Activated B cell treated with CpG ODN at 0.5 μM for 24 hours (primary cell): Measurements from ENCODE around the gene RPS6KA2. TPM values are rescaled to one million over a fixed set of nuclear protein-coding genes. Genes with fewer than 3 reads are reported as not detected.

Source experiments
- ATAC-seq: fragments of 200-7000 bp; cut with Tn5 transposase; one replicate; pipeline ENCODE4 v1.10.0; 2021; ENCODE audit warnings: low read depth, mild to moderate bottlenecking, moderate library complexity
- CTCF ChIA-PET: fragments of 350-600 bp; sonication (Branson Sonifier 250); formaldehyde crosslinking; loops from one replicate; lab custom pipeline; 2021; ENCODE audit warnings: antibody characterized with exemption; lab: Charles Lee
- POLR2A ChIA-PET: fragments of 350-600 bp; sonication (Branson Sonifier 250); formaldehyde crosslinking; loops from one replicate; lab custom pipeline; 2021; ENCODE audit warnings: antibody characterized with exemption; lab: Charles Lee
- DNase-seq: peaks from one replicate; pipeline ENCODE4 v3.0.0; 2022
- H3K27ac Mint-ChIP-seq: one replicate; pipeline ENCODE4 v1.8.0; 2020; ENCODE audit warnings: mixed read lengths
- H3K27me3 Mint-ChIP-seq: one replicate; pipeline ENCODE4 v1.8.0; 2021; ENCODE audit warnings: mixed read lengths
- H3K36me3 Mint-ChIP-seq: one replicate; pipeline ENCODE4 v1.8.0; 2021; ENCODE audit warnings: low read depth, mixed read lengths
- H3K4me1 Mint-ChIP-seq: one replicate; pipeline ENCODE4 v1.8.0; 2021; ENCODE audit warnings: mixed read lengths
- H3K4me3 Mint-ChIP-seq: one replicate; pipeline ENCODE4 v1.8.0; 2020; ENCODE audit warnings: mild to moderate bottlenecking, mixed read lengths
- H3K9me3 Mint-ChIP-seq: one replicate; pipeline ENCODE4 v1.8.0; 2020; ENCODE audit warnings: mixed read lengths
- CTCF ChIP-seq: fragments of 200-600 bp; IDR thresholded peaks from one replicate; pipeline ENCODE4 v1.8.0; 2022; ENCODE audit warnings: antibody characterized with exemption, mild to moderate bottlenecking
- intact Hi-C: fragments of 100-400 bp; cut with micrococcal nuclease; formaldehyde crosslinking; loops from one replicate; pipeline ENCODE4 v1.15.1; 2024
- total RNA-seq: library from RNA; stranded (reverse); gene quantifications from 2 replicates; pipeline ENCODE4 v1.2.3, GENCODE V29; 2022

The RPS6KA2 gene
- total RNA-seq, 1 donor from 2014 or later: 14.4 TPM

- no peak for ATAC-seq
- intact Hi-C loops: no loop called here
- CTCF ChIA-PET: interaction anchor here (0.9 kb wide), 1 partner anchor 38 kb away, joined by 3 read pairs; no protein-coding TSS in a partner anchor
Measured at GRCh38 chr6:166438211-166438861, 188.7 kb downstream of the RPS6KA2 start.

GRCh38 chr6:166437661-166438060 lies 189.4 kb downstream of the RPS6KA2 start:
- ATAC-seq: no peak
- Mint-ChIP-seq H3K9me3 (no peaks in the 10 kb centered on the region), H3K27ac (no peak overlapping the region), H3K36me3 (no peaks in the 10 kb centered on the region), H3K27me3 (peaks cover 32% of the 10 kb centered on the region), H3K4me3 (no peak overlapping the region), H3K4me1 (no peaks in the 10 kb centered on the region)
- POLR2A ChIA-PET: no interaction called here
- TF ChIP-seq CTCF: no peak
- intact Hi-C loops: no loop called here
- CTCF ChIA-PET: no interaction called here
- DNase-seq: no peak

More at GRCh38 chr6:166438211-166438861, 188.7 kb downstream of the RPS6KA2 start:
- no peaks in the 10 kb centered on the region for H3K4me1 Mint-ChIP-seq
- POLR2A ChIA-PET: no interaction called here
- H3K9me3 Mint-ChIP-seq: no peaks in the 10 kb centered on the region
- DNase-seq: no peak
- H3K27ac Mint-ChIP-seq: no peak overlapping the region
- H3K36me3 Mint-ChIP-seq: no peaks in the 10 kb centered on the region
- no peak overlapping the region for H3K4me3 Mint-ChIP-seq
- TF ChIP-seq CTCF: no peak
- peaks cover 32% of the 10 kb centered on the region for H3K27me3 Mint-ChIP-seq

- H3K36me3 Mint-ChIP-seq: peaks cover 5% of the 10 kb centered on the region
- TF ChIP-seq CTCF: no peak
- no peak overlapping the region for H3K27ac Mint-ChIP-seq
- POLR2A ChIA-PET: no interaction called here
- H3K4me1 Mint-ChIP-seq: no peaks in the 10 kb centered on the region
- peaks cover 30% of the 10 kb centered on the region for H3K27me3 Mint-ChIP-seq
- intact Hi-C loops: no loop called here
- H3K9me3 Mint-ChIP-seq: no peaks in the 10 kb centered on the region
- H3K4me3 Mint-ChIP-seq: no peak overlapping the region
- ATAC-seq: no peak
- CTCF ChIA-PET: no interaction called here
- no peak for DNase-seq
Measured at GRCh38 chr6:166436195-166437139, 190.6 kb downstream of the RPS6KA2 start.

GRCh38 chr6:166435574-166435973 lies 191.5 kb downstream of the RPS6KA2 start:
- H3K27ac Mint-ChIP-seq: no peak overlapping the region
- ATAC-seq: no peak
- H3K9me3 Mint-ChIP-seq: no peaks in the 10 kb centered on the region

More at GRCh38 chr6:166435574-166435973, 191.5 kb downstream of the RPS6KA2 start:
- peaks cover 21% of the 10 kb centered on the region for H3K27me3 Mint-ChIP-seq
- no peak for TF ChIP-seq CTCF
- no peak overlapping the region for H3K4me3 Mint-ChIP-seq
- ChIA-PET POLR2A (no interaction called here), CTCF (no interaction called here)
- intact Hi-C loops: no loop called here
- peaks cover 5% of the 10 kb centered on the region for H3K36me3 Mint-ChIP-seq
- DNase-seq: no peak
- H3K4me1 Mint-ChIP-seq: no peaks in the 10 kb centered on the region
